ENCODE data around the gene PLD1.

- no peak for TF ChIP-seq GATA3 (IDR thresholded peaks at IDR 0.05; ENCODE audit: low read depth, low read length)
- TF ChIP-seq GATA2 (IDR thresholded peaks at IDR 0.05; ENCODE audit: low read depth, low read length): no peak
These were observed 479 bp upstream of the PLD1 start for GRCh38 chr3:171810629-171811294.
